ENCODE results near the gene ZC3HAV1L. TPM values are rescaled to one million over a fixed set of nuclear protein-coding genes. Genes with fewer than 3 reads are reported as not detected.

Gene ZC3HAV1L
- total and polyA plus RNA-seq, 2 of the 8 experiments (the other 6 are each of a cell fraction or from before 2014, with no cell fraction given), result 5.2 to 7.0 TPM

DNA sequence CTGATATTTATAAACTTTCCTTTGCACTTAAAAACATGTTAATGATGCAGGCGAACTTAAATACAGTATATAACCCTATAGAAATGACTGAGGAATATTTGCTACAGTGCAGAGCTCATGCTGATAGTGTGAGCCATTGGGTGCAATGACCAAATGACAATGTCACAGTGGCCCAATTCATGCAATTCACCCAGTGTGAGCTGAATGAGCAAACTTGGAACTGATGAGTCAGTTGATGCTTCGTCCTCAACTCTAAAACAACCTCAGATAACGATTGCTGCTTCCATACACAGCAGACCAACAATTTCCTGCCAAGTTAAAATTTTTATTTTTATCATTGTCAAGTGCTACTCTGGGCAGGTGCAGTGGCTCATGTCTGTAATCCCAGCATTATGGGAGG, 12.1 kb upstream of the ZC3HAV1L start:
- no peak overlapping the region for H2BK15ac ChIP-seq (ENCODE audit: low read length)
- no peaks in the 10 kb centered on the region for H4K20me1 ChIP-seq (replicated peaks in 1 of 2; ENCODE audit: control insufficient read depth in 1 of 2, insufficient read depth in 2 of 2, low read length in 2 of 2)
- no peak overlapping the region for H2BK12ac ChIP-seq (ENCODE audit: low read depth, low read length)
- FAIRE-seq (no peak), DNase-seq (ENCODE audit: low read depth in 1 of 2, low spot score in 2 of 2) (no peak)
- no peak overlapping the region for H2BK120ac ChIP-seq (replicated peaks; ENCODE audit: low read depth, low read length)
- H3K27me3 ChIP-seq (replicated peaks in 1 of 4; ENCODE audit: control insufficient read depth in 3 of 4, extremely low read depth in 1 of 4, insufficient read depth in 3 of 4, low read length in 3 of 4), result no peaks in the 10 kb centered on the region
- no peak overlapping the region for H3K56ac ChIP-seq (replicated peaks; ENCODE audit: insufficient read length, low read depth, low read length)
- TF ChIP-seq SAP30 (IDR thresholded peaks at IDR 0.05; ENCODE audit: insufficient read depth, insufficient replicate concordance, low read length), result no peak
- TF ChIP-seq, protein P1, sequence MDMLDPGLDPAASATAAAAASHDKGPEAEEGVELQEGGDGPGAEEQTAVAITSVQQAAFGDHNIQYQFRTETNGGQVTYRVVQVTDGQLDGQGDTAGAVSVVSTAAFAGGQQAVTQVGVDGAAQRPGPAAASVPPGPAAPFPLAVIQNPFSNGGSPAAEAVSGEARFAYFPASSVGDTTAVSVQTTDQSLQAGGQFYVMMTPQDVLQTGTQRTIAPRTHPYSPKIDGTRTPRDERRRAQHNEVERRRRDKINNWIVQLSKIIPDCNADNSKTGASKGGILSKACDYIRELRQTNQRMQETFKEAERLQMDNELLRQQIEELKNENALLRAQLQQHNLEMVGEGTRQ (IDR thresholded peaks at IDR 0.05; ENCODE audit: low read length), result no peak
- no peak for TF ChIP-seq CHD1 (IDR thresholded peaks at IDR 0.05; ENCODE audit: low read depth, low read length)
- H2BK5ac ChIP-seq (ENCODE audit: low read depth, low read length), result no peak overlapping the region
- H3K9me3 ChIP-seq (ENCODE audit: insufficient read depth in 2 of 2, low read depth in 1 of 2, low read length in 1 of 2), result no peaks in the 10 kb centered on the region
- no peak overlapping the region for H3K18ac ChIP-seq (ENCODE audit: extremely low read depth, low read length)
- no peak overlapping the region for H2BK20ac ChIP-seq (ENCODE audit: low read length)
- 89% methylated on average over 3 of the region's 3 CpGs; no CpG with 5 or more reads in 1 of the 2 experiments for WGBS, 2 experiments (ENCODE audit: extremely low coverage in 1 of 2, insufficient coverage in 1 of 2, insufficient read length in 1 of 2, insufficient replicate concordance in 2 of 2, low coverage in 1 of 2, low lambda C conversion rate in 2 of 2, missing lambda C conversion rate in 1 of 2)
- H4K5ac ChIP-seq (ENCODE audit: insufficient read length, low read depth, low read length), result no peak overlapping the region
- H3K23me2 ChIP-seq (ENCODE audit: low read depth, low read length), result no peaks in the 10 kb centered on the region
- H4K91ac ChIP-seq (replicated peaks; ENCODE audit: insufficient read length, low read length), result no peak overlapping the region
- no peak overlapping the region for H4K8ac ChIP-seq (ENCODE audit: extremely low read depth, insufficient read depth, low read length)
- no peak overlapping the region for H3K4me2 ChIP-seq (ENCODE audit: insufficient read depth in 1 of 2, low read depth in 2 of 2, low read length in 2 of 2)
- H3K14ac ChIP-seq (ENCODE audit: insufficient read length), result no peak overlapping the region
- no peak overlapping the region for H3K4me3 ChIP-seq (ENCODE audit: extremely low read depth in 1 of 4, insufficient read depth in 2 of 4, low read depth in 3 of 4, low read length in 4 of 4)
- no peak overlapping the region for H3K4ac ChIP-seq (replicated peaks; ENCODE audit: insufficient read length, low read depth, low read length)
- no peak overlapping the region for H3K23ac ChIP-seq (ENCODE audit: insufficient read length)
- no peaks in the 10 kb centered on the region for H3K79me1 ChIP-seq (ENCODE audit: low read depth, low read length)
- no peak overlapping the region for H2AK5ac ChIP-seq (ENCODE audit: low read depth, low read length)
- H3K36me3 ChIP-seq (ENCODE audit: control insufficient read depth in 2 of 4, insufficient read depth in 4 of 4, low read length in 3 of 4), result peaks cover 0 to 15% (median 4%) of the 10 kb centered on the region in 4 experiments; a peak in 3 of 8 replicates
- H3K4me1 ChIP-seq (replicated peaks in 1 of 4; ENCODE audit: control insufficient read depth in 3 of 4, insufficient read depth in 4 of 4, low read length in 3 of 4), result no peaks in the 10 kb centered on the region; a peak in 1 of 7 replicates
- no peak overlapping the region for H3K9ac ChIP-seq (replicated peaks in 1 of 4; ENCODE audit: extremely low read depth in 1 of 4, low read depth in 3 of 4, low read length in 3 of 4)
- H2AFZ ChIP-seq (ENCODE audit: low read length), result no peak overlapping the region
- no peaks in the 10 kb centered on the region for H3K79me2 ChIP-seq (ENCODE audit: control insufficient read depth in 1 of 2, insufficient read depth in 2 of 2, low read length in 2 of 2)
- ChIA-PET POLR2A (ENCODE audit: partially characterized antibody) (interaction anchor here (0.6 kb wide), 1 partner anchor 11 kb away, joined by 3 read pairs; no protein-coding TSS in a partner anchor), CTCF (ENCODE audit: partially characterized antibody) (interaction anchor here (0.9 kb wide), 1 partner anchor 27 kb away, joined by 4 read pairs; no protein-coding TSS in a partner anchor)
- H3K27ac ChIP-seq (ENCODE audit: low read depth, low read length), result no peak overlapping the region
